ENCODE measurements around the gene CASP2. TPM values are rescaled to one million over a fixed set of nuclear protein-coding genes. Genes with fewer than 3 reads are reported as not detected.

CASP2 gene
- 99.1 and 110 TPM in 2 replicates for total RNA-seq

DNA sequence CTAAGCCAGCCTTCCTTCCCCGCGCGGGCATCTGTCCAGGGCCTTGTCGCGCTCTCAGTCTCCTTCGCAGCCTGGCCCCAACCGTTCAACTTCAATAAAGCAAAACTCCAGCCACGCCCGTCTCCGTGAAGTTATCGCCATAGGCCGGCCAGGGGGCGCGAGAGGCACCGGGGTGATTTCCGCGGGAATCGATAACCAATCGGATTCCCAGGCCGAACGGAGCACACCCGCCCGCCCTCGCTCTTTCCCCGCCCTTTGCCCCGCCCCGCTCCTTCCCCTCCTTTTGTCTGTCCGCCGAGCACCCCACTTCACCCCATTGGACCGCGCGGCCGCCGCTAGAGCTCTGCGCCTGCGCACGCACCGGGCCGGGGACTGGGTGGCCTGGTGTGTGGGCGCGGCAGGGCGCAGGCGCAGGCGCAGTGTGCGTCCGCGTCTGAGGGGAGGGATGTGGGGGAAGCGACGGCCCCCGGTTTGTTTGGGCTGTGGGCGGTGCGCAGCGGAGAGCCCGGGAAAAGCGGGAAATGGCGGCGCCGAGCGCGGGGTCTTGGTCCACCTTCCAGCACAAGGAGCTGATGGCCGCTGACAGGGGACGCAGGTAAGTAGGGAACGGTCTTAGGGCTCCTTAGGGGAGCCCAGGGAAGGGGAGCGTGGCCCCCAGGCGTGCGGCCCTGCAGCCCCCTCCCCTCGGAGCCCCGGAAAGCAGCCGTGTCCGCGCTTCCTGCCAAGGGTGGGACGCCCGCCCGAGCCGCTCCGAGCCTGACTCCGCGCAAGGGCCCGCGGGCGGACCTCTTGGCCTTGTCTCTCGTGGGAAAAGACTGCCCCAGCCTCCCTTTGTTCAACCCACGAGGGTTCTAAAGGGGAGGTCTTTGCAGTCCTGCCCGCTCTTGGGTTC lies at the start of gene CASP2:
Gene CASP2 (plus strand): TSS at position 417 of the 892 bp plus-strand sequence. CDS start 105 bp downstream, at position 522.
- Mint-ChIP-seq H3K4me3 (peak within 1 kb of the TSS; percentile 97), H3K9me3 (peaks cover 8% of the 10 kb centered on the region), H3K36me3 (ENCODE audit: low read depth) (peaks cover 40% of the 10 kb centered on the region), H3K4me1 (peaks cover 54% of the 10 kb centered on the region), H3K27me3 (no peaks in the 10 kb centered on the region), H3K27ac (peak within 1 kb of the TSS; percentile 95)
- DNase-seq, result peak; percentile 100
- intact Hi-C loops (cut with micrococcal nuclease), result loop anchor here (1.0 to 2.0 kb wide), 4 partner anchors 25 to 479 kb away; partner anchors contain the start of gene GSTK1

DNA sequence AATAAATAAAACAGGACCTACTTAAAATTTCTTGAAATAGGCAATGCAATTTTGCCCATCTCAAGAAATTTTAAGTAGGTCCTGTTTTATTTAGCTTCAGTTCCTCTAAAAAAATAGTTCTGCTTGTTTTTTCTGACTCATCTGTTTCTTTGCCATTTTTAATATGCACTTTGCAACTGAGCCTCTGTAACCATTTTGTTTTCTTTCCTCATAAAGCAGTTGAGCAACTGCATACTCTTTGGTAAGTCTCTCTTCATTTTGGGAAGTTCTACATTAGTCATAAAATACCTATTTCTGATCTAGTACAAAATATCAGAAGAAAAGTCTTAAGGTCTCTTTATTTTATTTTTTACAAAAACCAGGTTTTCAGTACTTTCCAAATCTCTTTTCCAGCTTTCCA lies 48.3 kb upstream of the CASP2 start:
- DNase-seq, result no peak
- Mint-ChIP-seq H3K4me3 (no peak overlapping the region), H3K9me3 (peaks cover 19% of the 10 kb centered on the region), H3K27me3 (peaks cover 19% of the 10 kb centered on the region), H3K27ac (peak overlapping the region; percentile 82), H3K36me3 (ENCODE audit: low read depth) (peaks cover 12% of the 10 kb centered on the region), H3K4me1 (peaks cover 39% of the 10 kb centered on the region)
- intact Hi-C loops (cut with micrococcal nuclease), result loop anchor here (1.0 to 10.0 kb wide), 12 partner anchors 18 to 887 kb away; partner anchors contain the start of genes CASP2 and GSTK1

DNA sequence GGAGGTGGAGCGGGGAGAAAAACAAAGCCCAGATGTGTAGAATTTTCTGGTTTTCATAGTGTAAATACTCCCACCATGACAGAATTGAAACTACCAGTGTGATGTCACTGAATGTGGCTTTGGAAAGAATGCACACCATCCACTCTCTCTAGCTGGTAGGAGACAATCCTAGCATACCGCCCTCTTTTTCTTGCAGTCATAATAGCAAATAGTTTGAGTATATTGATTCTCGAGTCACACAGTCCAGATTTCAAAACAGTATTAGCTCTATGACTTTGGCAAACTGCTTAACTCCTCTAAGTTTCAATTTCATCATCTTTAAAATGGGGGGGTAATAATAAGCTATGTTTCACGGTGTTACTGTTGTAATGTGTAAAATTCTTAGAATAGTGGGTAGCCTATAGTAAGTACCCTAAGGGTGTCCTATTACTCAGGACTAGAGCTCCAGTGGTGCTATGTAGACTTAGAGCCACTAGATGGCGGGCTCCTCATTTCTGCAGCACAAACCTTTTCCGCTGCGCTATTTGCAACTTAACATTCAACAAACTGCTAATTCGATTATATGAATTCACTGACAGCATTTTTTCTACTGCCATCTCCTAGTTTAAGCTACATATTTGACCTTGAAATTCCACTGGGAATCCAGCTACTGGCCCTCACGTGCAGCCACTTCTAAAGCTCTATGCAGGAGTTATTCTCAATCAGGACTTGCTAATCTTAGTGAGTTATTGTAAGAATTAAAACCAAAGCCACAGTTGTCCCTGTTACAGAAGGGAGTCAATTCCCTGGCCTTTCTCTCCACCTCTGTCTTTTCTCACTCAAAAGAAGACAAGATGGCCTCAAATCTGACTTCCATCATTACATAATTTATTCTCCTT lies 47.6 kb upstream of the CASP2 start:
- DNase-seq, result peak; percentile 92
- H3K4me1 Mint-ChIP-seq, result peaks cover 44% of the 10 kb centered on the region
- peak overlapping the region; percentile 82 for H3K27ac Mint-ChIP-seq
- intact Hi-C loops (cut with micrococcal nuclease), result loop anchor here (1.0 to 10.0 kb wide), 12 partner anchors 18 to 887 kb away; partner anchors contain the start of genes CASP2 and GSTK1
- H3K27me3 Mint-ChIP-seq, result peaks cover 15% of the 10 kb centered on the region
- peaks cover 16% of the 10 kb centered on the region for H3K9me3 Mint-ChIP-seq
- H3K36me3 Mint-ChIP-seq (ENCODE audit: low read depth), result peaks cover 14% of the 10 kb centered on the region
- H3K4me3 Mint-ChIP-seq, result peak overlapping the region; percentile 11

DNA sequence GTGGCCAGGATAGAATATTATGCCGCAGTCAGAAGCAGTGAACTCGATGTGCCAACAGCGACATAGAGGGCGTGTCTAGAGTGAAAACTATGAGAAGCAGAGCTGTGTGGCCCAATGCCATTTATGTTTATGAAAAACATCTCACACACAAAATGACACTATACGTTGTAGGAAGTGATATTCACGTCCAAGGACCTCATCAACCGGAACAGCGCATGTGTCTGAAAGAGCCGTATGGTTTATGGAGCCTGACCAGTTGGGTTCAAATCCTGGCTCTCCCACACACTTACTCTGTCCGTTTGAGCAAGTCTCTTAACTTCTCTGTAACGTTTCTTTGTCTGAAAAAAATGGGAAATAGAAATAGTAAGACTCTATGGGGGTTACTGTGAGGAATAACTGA lies 45.8 kb upstream of the CASP2 start:
- H3K27ac Mint-ChIP-seq, result no peak overlapping the region
- H3K4me1 Mint-ChIP-seq, result peaks cover 62% of the 10 kb centered on the region
- H3K36me3 Mint-ChIP-seq (ENCODE audit: low read depth), result peaks cover 11% of the 10 kb centered on the region
- intact Hi-C loops (cut with micrococcal nuclease), result loop anchor here (5.0 to 10.0 kb wide), 3 partner anchors 262 to 885 kb away; no protein-coding TSS in a partner anchor
- H3K9me3 Mint-ChIP-seq, result no peaks in the 10 kb centered on the region
- no peaks in the 10 kb centered on the region for H3K27me3 Mint-ChIP-seq
- H3K4me3 Mint-ChIP-seq, result no peak overlapping the region
- no peak for DNase-seq

DNA sequence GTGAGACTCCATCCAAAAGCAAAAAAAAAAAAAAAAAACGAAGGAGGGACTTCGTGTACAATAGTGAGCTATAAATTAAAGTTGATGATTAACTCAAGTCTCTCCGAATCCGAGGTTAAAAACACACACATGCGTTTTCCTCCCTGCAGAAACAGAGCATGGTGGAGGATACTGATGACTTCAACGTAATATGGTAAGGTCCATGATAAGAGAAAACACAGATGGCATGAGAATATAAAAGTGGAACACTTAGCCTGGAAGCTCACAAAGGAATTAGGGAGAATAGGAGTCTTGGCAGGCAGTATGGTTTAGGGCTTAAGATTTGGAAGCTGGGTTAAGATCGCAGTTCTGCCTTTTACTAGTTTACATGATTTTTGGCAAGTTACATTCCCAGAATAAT lies 45.0 kb upstream of the CASP2 start:
- intact Hi-C loops (cut with micrococcal nuclease), result loop anchor here (5.0 to 10.0 kb wide), 3 partner anchors 262 to 884 kb away; no protein-coding TSS in a partner anchor
- Mint-ChIP-seq H3K4me1 (peaks cover 64% of the 10 kb centered on the region), H3K4me3 (no peak overlapping the region), H3K27ac (no peak overlapping the region), H3K36me3 (ENCODE audit: low read depth) (peaks cover 13% of the 10 kb centered on the region), H3K9me3 (no peaks in the 10 kb centered on the region), H3K27me3 (no peaks in the 10 kb centered on the region)
- DNase-seq, result no peak

DNA sequence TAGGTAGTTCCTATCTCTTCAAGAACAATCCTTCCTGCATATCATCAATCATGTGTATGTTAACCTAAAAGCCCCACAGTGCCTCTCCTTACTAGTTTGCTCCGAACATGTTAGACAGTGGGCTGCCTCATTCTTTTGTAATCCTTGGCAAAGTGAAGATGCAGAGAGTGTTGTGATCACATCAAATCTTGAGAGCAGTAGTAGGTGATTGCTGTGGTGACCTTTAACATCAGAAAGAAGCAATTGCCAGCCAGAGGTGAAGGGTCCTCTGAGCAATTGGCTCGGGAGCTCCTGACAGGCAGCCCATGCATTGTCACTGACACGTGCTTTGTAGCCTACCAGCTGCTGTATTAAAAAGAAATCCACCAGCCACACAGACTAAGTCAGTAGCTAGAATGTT lies 44.5 kb upstream of the CASP2 start:
- Mint-ChIP-seq H3K27ac (peak overlapping the region; percentile 18), H3K27me3 (no peaks in the 10 kb centered on the region), H3K9me3 (no peaks in the 10 kb centered on the region), H3K36me3 (ENCODE audit: low read depth) (peaks cover 14% of the 10 kb centered on the region), H3K4me1 (peaks cover 66% of the 10 kb centered on the region), H3K4me3 (no peak overlapping the region)
- DNase-seq, result no peak
- intact Hi-C loops (cut with micrococcal nuclease), result loop anchor here (2.0 to 10.0 kb wide), 4 partner anchors 35 to 884 kb away; no protein-coding TSS in a partner anchor

DNA sequence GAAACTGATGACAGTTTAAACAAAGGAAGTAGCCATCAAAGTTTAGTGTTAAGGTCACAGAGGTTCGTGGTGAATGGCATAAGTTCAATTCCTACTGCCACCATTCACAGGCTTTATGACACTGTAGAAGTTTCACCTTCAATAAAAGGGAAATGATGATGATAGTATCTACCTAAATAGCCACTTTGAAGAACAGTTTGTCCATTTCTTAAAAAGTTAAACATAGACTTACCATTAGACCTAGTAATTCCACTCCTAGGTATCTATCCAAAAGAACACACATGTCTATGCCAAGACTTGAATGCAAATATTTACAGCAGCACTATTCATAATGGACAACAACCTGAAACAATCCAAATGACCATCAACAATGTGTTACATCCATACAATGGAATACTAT lies 43.8 kb upstream of the CASP2 start:
- H3K4me1 Mint-ChIP-seq, result peaks cover 71% of the 10 kb centered on the region
- H3K27ac Mint-ChIP-seq, result peak overlapping the region; percentile 79
- peak overlapping the region; percentile 57 for H3K4me3 Mint-ChIP-seq
- H3K36me3 Mint-ChIP-seq (ENCODE audit: low read depth), result peaks cover 15% of the 10 kb centered on the region
- peak; percentile 48 for DNase-seq
- peaks cover 6% of the 10 kb centered on the region for H3K9me3 Mint-ChIP-seq
- intact Hi-C loops (cut with micrococcal nuclease), result loop anchor here (2.0 to 10.0 kb wide), 4 partner anchors 34 to 883 kb away; no protein-coding TSS in a partner anchor
- H3K27me3 Mint-ChIP-seq, result no peaks in the 10 kb centered on the region

DNA sequence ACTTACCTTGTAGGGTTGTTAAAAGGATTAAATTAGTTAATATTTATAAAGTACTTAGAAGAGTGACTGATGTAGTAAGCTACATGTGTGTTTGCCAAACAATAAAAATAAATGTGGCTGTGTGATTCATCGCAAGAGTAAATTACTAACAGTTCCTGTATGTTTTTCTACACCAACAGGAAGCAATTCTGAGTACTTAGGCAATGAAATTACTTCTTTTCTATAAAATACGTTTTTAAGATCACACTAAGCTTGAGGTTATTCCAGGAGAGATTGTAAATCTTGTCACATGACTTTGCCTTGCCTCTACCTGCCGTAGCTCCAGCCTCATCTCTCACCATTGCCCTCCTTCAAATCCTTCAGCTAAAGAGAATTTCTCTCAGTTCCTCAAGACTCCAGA lies 43.0 kb upstream of the CASP2 start:
- H3K9me3 Mint-ChIP-seq, result peaks cover 11% of the 10 kb centered on the region
- peak overlapping the region; percentile 86 for H3K27ac Mint-ChIP-seq
- peak overlapping the region; percentile 40 for H3K4me3 Mint-ChIP-seq
- DNase-seq, result peak; percentile 69
- H3K27me3 Mint-ChIP-seq, result no peaks in the 10 kb centered on the region
- H3K36me3 Mint-ChIP-seq (ENCODE audit: low read depth), result peaks cover 21% of the 10 kb centered on the region
- intact Hi-C loops (cut with micrococcal nuclease), result loop anchor here (1.0 to 10.0 kb wide), 4 partner anchors 18 to 260 kb away; partner anchors contain the start of genes CASP2 and GSTK1
- H3K4me1 Mint-ChIP-seq, result peaks cover 72% of the 10 kb centered on the region

DNA sequence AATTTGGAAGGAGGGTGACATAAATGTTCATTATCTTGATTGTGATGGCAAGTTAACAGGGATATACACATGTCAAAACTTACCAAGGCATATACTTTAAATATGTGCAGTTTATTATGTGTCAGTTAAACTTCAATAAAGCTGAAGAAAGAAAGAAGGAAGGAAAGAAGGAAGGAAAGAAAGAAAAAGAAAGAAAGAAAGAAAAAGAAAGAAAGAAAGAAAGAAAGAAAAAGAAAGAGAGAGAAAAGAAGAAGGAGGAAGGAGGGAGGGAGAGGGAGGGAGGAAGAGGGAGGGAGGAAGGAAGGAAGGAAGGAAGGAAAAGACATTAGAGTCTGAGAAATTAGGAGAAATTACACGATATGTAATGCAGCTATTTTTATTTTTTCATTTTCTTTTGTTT lies 40.8 kb upstream of the CASP2 start:
- DNase-seq, result no peak
- Mint-ChIP-seq H3K27me3 (no peaks in the 10 kb centered on the region), H3K4me3 (peak overlapping the region; percentile 1), H3K36me3 (ENCODE audit: low read depth) (peaks cover 32% of the 10 kb centered on the region), H3K9me3 (peaks cover 23% of the 10 kb centered on the region), H3K4me1 (peaks cover 76% of the 10 kb centered on the region), H3K27ac (peak overlapping the region; percentile 62)
- intact Hi-C loops (cut with micrococcal nuclease), result loop anchor here (10.0 kb wide), 1 partner anchor 257 kb away; no protein-coding TSS in a partner anchor

DNA sequence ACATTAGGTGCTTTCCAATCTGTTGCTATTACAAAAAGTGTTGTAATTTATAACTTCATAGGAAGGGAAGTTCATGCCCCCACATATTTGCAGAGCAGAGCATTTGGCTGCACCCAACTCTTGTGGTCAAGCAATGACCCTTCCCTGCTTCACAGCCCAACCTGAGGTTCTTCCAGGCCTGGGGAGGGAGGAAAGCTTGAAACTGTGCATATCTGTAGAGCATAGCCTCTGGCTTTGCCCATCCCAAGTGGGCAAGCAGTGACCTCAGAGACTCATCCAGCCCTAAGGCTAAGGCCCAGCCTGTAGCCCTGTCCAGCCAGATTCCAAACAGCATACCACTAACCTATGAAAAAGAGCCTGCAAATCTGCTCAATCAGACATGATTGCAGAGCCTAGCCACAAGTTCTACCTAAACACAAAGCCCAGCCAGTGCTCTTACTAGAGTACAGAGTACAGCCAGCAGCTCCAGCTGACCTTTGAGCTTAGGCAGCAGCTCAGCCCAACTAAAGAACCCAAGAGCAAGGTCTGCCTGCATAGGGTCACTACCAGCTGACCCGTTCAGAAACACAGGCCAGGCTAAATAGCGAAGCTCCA lies 39.3 kb upstream of the CASP2 start:
- Mint-ChIP-seq H3K4me3 (no peak overlapping the region), H3K27ac (peak overlapping the region; percentile 15), H3K9me3 (peaks cover 32% of the 10 kb centered on the region), H3K4me1 (peaks cover 70% of the 10 kb centered on the region), H3K36me3 (ENCODE audit: low read depth) (peaks cover 41% of the 10 kb centered on the region), H3K27me3 (no peaks in the 10 kb centered on the region)
- DNase-seq, result peak; percentile 54
- intact Hi-C loops (cut with micrococcal nuclease), result loop anchor here (1.0 to 10.0 kb wide), 2 partner anchors 7 to 256 kb away; no protein-coding TSS in a partner anchor

DNA sequence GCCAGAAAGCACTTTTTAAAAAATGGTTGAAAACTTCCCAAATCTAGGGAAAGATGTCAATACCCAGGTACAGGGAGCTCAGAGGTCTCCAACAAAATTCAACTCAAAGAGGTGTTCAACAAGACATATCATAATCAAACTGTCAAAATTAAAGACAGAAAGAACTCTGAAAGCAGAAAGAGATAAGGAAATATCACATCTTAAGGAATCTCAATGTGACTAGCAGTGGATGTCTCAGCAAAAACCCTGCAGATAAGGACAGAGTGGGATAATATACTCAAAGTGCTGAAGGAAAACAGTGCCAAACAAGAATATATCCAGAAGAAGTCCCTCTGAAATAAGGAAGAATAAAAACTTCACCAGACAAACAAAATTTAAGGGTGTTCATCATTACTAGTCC lies 38.0 kb upstream of the CASP2 start:
- Mint-ChIP-seq H3K4me3 (no peak overlapping the region), H3K9me3 (peaks cover 37% of the 10 kb centered on the region)
- intact Hi-C loops (cut with micrococcal nuclease), result no loop called here

DNA sequence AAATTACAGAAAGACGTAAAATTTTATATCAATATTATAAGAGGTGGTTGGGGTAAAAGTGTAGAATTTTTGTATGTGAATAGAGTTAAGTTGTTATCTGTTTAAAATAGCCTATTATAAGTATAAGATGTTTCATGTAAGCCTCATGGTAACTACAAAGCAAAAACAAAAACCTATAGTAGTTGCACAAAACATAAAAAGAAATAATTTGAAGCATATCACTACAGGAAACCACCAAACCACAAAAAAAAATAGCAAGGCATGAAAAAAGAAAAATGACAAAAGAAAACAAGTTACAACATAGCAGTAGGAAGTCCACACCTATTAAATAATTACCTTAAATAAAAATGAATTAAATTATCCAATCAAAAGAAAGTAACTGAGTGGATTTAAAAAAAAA lies 37.3 kb upstream of the CASP2 start:
- H3K4me3 Mint-ChIP-seq, result peak overlapping the region; percentile 69
- H3K27me3 Mint-ChIP-seq, result no peaks in the 10 kb centered on the region
- DNase-seq, result peak; percentile 53
- intact Hi-C loops (cut with micrococcal nuclease), result no loop called here
- peak overlapping the region; percentile 82 for H3K27ac Mint-ChIP-seq
- peaks cover 37% of the 10 kb centered on the region for H3K9me3 Mint-ChIP-seq
- peaks cover 66% of the 10 kb centered on the region for H3K4me1 Mint-ChIP-seq
- peaks cover 45% of the 10 kb centered on the region for H3K36me3 Mint-ChIP-seq (ENCODE audit: low read depth)

More for the DNA sequence above, 38.0 kb upstream of the CASP2 start:
- DNase-seq, result peak; percentile 45
- Mint-ChIP-seq H3K27ac (peak overlapping the region; percentile 34), H3K36me3 (ENCODE audit: low read depth) (peaks cover 46% of the 10 kb centered on the region), H3K27me3 (no peaks in the 10 kb centered on the region), H3K4me1 (peaks cover 67% of the 10 kb centered on the region)

DNA sequence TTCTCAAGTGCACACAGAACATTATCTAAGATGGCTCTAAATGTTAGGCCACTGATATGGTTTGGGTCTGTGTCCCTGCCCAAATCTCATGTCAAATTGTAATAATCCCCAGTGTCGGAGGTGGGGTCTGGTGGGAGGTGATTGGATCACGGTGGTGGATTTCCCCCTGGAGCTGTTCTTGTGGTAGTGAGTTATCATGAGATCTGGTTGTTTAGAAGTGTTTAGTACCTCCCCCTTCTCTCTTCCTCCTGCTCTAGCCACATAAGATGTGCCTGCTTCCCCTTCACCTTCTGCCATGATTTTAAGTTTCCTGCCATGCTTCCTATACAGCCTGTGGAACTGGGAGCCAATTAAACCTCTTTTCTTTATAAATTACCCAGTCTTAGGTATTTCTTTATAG lies 36.1 kb upstream of the CASP2 start:
- Mint-ChIP-seq H3K9me3 (peaks cover 37% of the 10 kb centered on the region), H3K4me3 (peak overlapping the region; percentile 21), H3K27me3 (no peaks in the 10 kb centered on the region), H3K27ac (peak overlapping the region; percentile 73), H3K4me1 (peaks cover 62% of the 10 kb centered on the region), H3K36me3 (ENCODE audit: low read depth) (peaks cover 39% of the 10 kb centered on the region)
- peak; percentile 79 for DNase-seq
- intact Hi-C loops (cut with micrococcal nuclease), result no loop called here
